A549 treated with AZD2906 at 1 μM for 4 hours (cell line): Measurements from ENCODE around the gene SPATA3. TPM values are rescaled to one million over a fixed set of nuclear protein-coding genes. Genes with fewer than 3 reads are reported as not detected.

ENCODE experiments used
- total RNA-seq: library from RNA; stranded (reverse); fragments of 200-300 nt; extraction: Qiagen RNA extraction; gene quantifications from 5 replicates; pipeline ENCODE4 v1.2.3, GENCODE V29; 2022

Gene SPATA3
- not detected in 5 replicates for total RNA-seq

DNA sequence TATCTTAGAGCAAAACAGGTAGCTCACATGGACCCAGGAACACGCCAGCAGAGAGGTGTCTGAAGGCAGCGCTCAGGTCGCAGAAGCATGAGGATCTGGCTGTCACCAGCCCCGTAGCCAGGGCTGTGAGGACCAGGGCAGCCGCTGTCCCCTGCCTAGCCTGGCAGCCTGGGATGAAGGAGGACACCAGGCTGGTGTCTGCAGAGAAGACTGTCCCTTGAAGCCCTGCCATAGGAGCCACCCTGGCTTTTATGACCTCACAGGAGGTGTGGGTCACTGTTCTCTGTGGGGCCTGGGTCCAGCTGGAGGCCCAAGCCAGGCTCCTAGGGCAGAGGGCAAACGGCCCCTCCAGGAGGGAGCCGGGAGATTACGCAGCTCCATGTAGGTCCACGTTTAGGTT is at the start of gene SPATA3:
Gene SPATA3, plus strand, starts transcription at position 301 of the 400 bp plus-strand sequence. CDS start 113 bp downstream, outside the sequence.

GRCh38 chr2:231037202-231037730 is 41.3 kb downstream of the SPATA3 start, which contains the start of gene C2orf72:
C2orf72 (plus strand) TSS chr2:231037523; CDS start chr2:231037566, 43 bp downstream.

GRCh38 chr2:231056453-231057416 is 60.8 kb downstream of the SPATA3 start, which contains the start of gene PSMD1:
PSMD1 (plus strand) TSS chr2:231056867; CDS start chr2:231057026, 159 bp downstream.

Other genes with a start within 250 kb of the SPATA3 start
- 68.6 to 82.8 TPM (median 79.4 TPM) in 5 replicates for gene ITM2C, start 131.2 kb upstream of the SPATA3 start, total RNA-seq
- gene GPR55, start 70.9 kb upstream of the SPATA3 start, total RNA-seq: not detected in 5 replicates
- 4.9 to 7.5 TPM (median 6.9 TPM) in 5 replicates for gene C2orf72, start 41.4 kb downstream of the SPATA3 start, total RNA-seq
- gene PSMD1, start 60.7 kb downstream of the SPATA3 start, total RNA-seq: 104 to 114 TPM (median 105 TPM) in 5 replicates
- 0.03 TPM in 2 of 5 replicates, not detected in the others for gene HTR2B, start 128.9 kb downstream of the SPATA3 start, total RNA-seq
- gene ARMC9, start 202.5 kb downstream of the SPATA3 start, total RNA-seq: 13.8 to 14.8 TPM (median 14.7 TPM) in 5 replicates